ENCODE measurements around the gene WDR37. TPM values are rescaled to one million over a fixed set of nuclear protein-coding genes. Genes with fewer than 3 reads are reported as not detected.

Gene WDR37
- total and polyA plus RNA-seq, 10 of the 15 experiments (the other 5 are each of a cell fraction or from before 2014, with no cell fraction given) = 1.9 to 11.1 (median 7.1) TPM

GRCh38 chr10:1168763-1169162, 112.6 kb downstream of the WDR37 start:
- peaks cover 0 to 2% of the 10 kb centered on the region in 2 experiments; a peak in 2 of 4 replicates for H3K27me3 ChIP-seq (replicated peaks in 1 of 2; ENCODE audit: control insufficient read depth in 2 of 2, insufficient read depth in 2 of 2, low read length in 1 of 2)
- RAD21 ChIA-PET (ENCODE audit: unreplicated experiment) = no interaction called here
- no peaks in the 10 kb centered on the region for H3K79me2 ChIP-seq (ENCODE audit: control insufficient read depth, insufficient read depth, low read length)
- no peak overlapping the region for H3K27ac ChIP-seq (ENCODE audit: control insufficient read depth, insufficient read depth)
- H3K4me2 ChIP-seq (ENCODE audit: control insufficient read depth, insufficient read depth) = no peak overlapping the region
- intact Hi-C loops (cut with micrococcal nuclease; ENCODE audit: unreplicated experiment) = no loop called here
- no peaks in the 10 kb centered on the region for H3K4me1 ChIP-seq (ENCODE audit: control insufficient read depth, insufficient read depth, low read length)
- CTCF ChIA-PET = no interaction called here
- SMC1A ChIA-PET (ENCODE audit: uncharacterized antibody, unreplicated experiment) = interaction anchor here (1.0 kb wide), 1 partner anchor 13 kb away, joined by 4 read pairs; no protein-coding TSS in a partner anchor
- in situ Hi-C loops (cut with MboI) = no loop called here
- ATAC-seq (no peak), DNase-seq (ENCODE audit: low read depth, low spot score) (no peak), FAIRE-seq (no peak)
- TF ChIP-seq ZSCAN29 (IDR thresholded peaks at IDR 0.05) = no peak
- TF ChIP-seq MTA3 (IDR thresholded peaks at IDR 0.05; ENCODE audit: borderline replicate concordance, low read length) = no peak
- TF ChIP-seq SMAD1 (IDR thresholded peaks at IDR 0.05; ENCODE audit: low read depth, partially characterized antibody) = no peak
- no peak for TF ChIP-seq SREBF2 (IDR thresholded peaks at IDR 0.05; ENCODE audit: low read length)
- TF ChIP-seq NR2C2 (IDR thresholded peaks at IDR 0.05; ENCODE audit: borderline replicate concordance, control insufficient read depth, insufficient read length, low read depth) = no peak
- TF ChIP-seq TCF3 (IDR thresholded peaks at IDR 0.05; ENCODE audit: borderline replicate concordance, insufficient read depth, low read depth, low read length) = no peak
- TF ChIP-seq ASH2L (IDR thresholded peaks at IDR 0.05; ENCODE audit: borderline replicate concordance, low read depth) = no peak
- TF ChIP-seq NR2F1 (conservative IDR thresholded peaks at IDR 0.05) = no peak
- no peak for TF ChIP-seq KAT2A (conservative IDR thresholded peaks at IDR 0.05; ENCODE audit: control insufficient read depth, low read depth, low read length)
- no TSS peak for BruUV-seq (replicated peaks)
- WGBS (ENCODE audit: insufficient coverage, insufficient replicate concordance, low lambda C conversion rate, missing lambda C conversion rate) = 57% methylated on average over 13 of the region's 13 CpGs
- H3K36me3 ChIP-seq (ENCODE audit: control insufficient read depth in 2 of 2, insufficient read depth in 2 of 2, low read length in 1 of 2) = no peaks in the 10 kb centered on the region
- no peaks in the 10 kb centered on the region for H3K9me3 ChIP-seq (replicated peaks; ENCODE audit: control insufficient read depth, insufficient read depth, low read length)
- no peaks in the 10 kb centered on the region for H4K20me1 ChIP-seq (ENCODE audit: control insufficient read depth, insufficient read depth)
- no peak overlapping the region for H3K9ac ChIP-seq (ENCODE audit: control insufficient read depth, insufficient read depth, low read length)
- no peak overlapping the region for H2AFZ ChIP-seq (ENCODE audit: control insufficient read depth, low read depth, low read length)
- POLR2A ChIA-PET = no interaction called here
- no peak overlapping the region for H3K4me3 ChIP-seq

All from GM12878 (cell line).